Tibial nerve (tissue), 4 donors: ENCODE measurements around the gene MATN4. TPM values are rescaled to one million over a fixed set of nuclear protein-coding genes. Genes with fewer than 3 reads are reported as not detected.

Source experiments
- DNase-seq, 2 donors: peaks; one replicate each; pipeline ENCODE4 v3.0.0-alpha.2; 2019; ENCODE audit warnings: low spot score in 2 of 2
- H3K27ac ChIP-seq, 4 donors: fragments of 200-600 bp; sonication (generic) in 3 of 4; one replicate each; pipeline ENCODE4 v1.5.1; 2017 to 2019; ENCODE audit warnings: mild to moderate bottlenecking in 1 of 4
- H3K27me3 ChIP-seq, 2 donors: fragments of 200-600 bp; sonication (generic) in 1 of 2; one replicate each; pipeline versions ENCODE4 v1.5.1 to v1.6.0; 2017 to 2019
- H3K36me3 ChIP-seq, 3 donors: fragments of 200-600 bp; sonication (generic); one replicate each; pipeline ENCODE4 v1.5.1; 2018 to 2019
- H3K4me1 ChIP-seq, 4 donors: fragments of 200-600 bp; sonication (generic) in 3 of 4; one replicate each; pipeline ENCODE4 v1.5.1; 2017 to 2019
- H3K4me3 ChIP-seq, 4 donors: fragments of 200-600 bp; sonication (generic) in 3 of 4; one replicate each; pipeline ENCODE4 v1.5.1; 2017 to 2019; ENCODE audit warnings: mild to moderate bottlenecking in 1 of 4, moderate library complexity in 1 of 4
- H3K9me3 ChIP-seq, 4 donors: fragments of 200-600 bp; sonication (generic) in 3 of 4; one replicate each; pipeline ENCODE4 v1.5.1; 2017 to 2019
- CTCF ChIP-seq, 5 experiments: fragments of 200-600 bp in 3 of 5; fragments of 450-650 bp in 2 of 5; sonication (generic) in 3 of 5; IDR thresholded peaks; one replicate each; pipeline ENCODE4 v1.5.1; 2016 to 2019; ENCODE audit warnings: antibody characterized with exemption in 5 of 5, mild to moderate bottlenecking in 3 of 5, moderate library complexity in 2 of 5
- EP300 ChIP-seq, 2 donors: sonication (generic); formaldehyde crosslinking; IDR thresholded peaks; one replicate each; pipeline ENCODE4 v1.6.1; 2017; ENCODE audit warnings: antibody characterized with exemption in 2 of 2, mild to moderate bottlenecking in 1 of 2
- POLR2A ChIP-seq, 2 donors: fragments of 450-650 bp; IDR thresholded peaks; one replicate each; pipeline ENCODE4 v1.6.1; 2017; ENCODE audit warnings: antibody characterized with exemption in 2 of 2, mild to moderate bottlenecking in 2 of 2, moderate library complexity in 2 of 2
- WGBS, 2 donors: methylation state at CpG; one replicate each; pipeline ENCODE4 v1.1.5; 2018; 5-methylcytosine and 5-hydroxymethylcytosine counted together
- total RNA-seq, 4 donors: library from RNA; depleted of rRNA; stranded (reverse); fragments of >200 nt; gene quantifications; one replicate each; pipeline ENCODE4 v1.1.0, GENCODE V29; 2016

The MATN4 gene
- total RNA-seq, 4 donors from 2014 or later, result not detected

GRCh38 chr20:45318948-45319347 lies 10.8 kb upstream of the MATN4 start:
- WGBS, 2 donors, result 79 to 83% methylated on average over 2 of the region's 2 CpGs
- Histone ChIP-seq H3K36me3 (no peaks in the 10 kb centered on the region), H3K4me3 (no peak overlapping the region), H3K27ac (no peak overlapping the region), H3K4me1 (peaks cover 0 to 20% (median 2%) of the 10 kb centered on the region in 4 donors), H3K27me3 (peaks cover 0 to 29% of the 10 kb centered on the region in 2 donors), H3K9me3 (no peaks in the 10 kb centered on the region)
- no peak for TF ChIP-seq POLR2A (IDR thresholded peaks at IDR 0.05)
- TF ChIP-seq EP300 (IDR thresholded peaks at IDR 0.05), result no peak
- TF ChIP-seq CTCF (IDR thresholded peaks at IDR 0.05), result no peak
- DNase-seq, result no peak

- no peaks in the 10 kb centered on the region for H3K9me3 ChIP-seq
- 75 to 78% methylated on average over 7 of the region's 7 CpGs for WGBS, 2 donors
- H3K36me3 ChIP-seq, result no peaks in the 10 kb centered on the region
- no peak overlapping the region for H3K27ac ChIP-seq
- H3K4me1 ChIP-seq, result peaks cover 0 to 20% (median 2%) of the 10 kb centered on the region in 4 donors
- TF ChIP-seq POLR2A (IDR thresholded peaks at IDR 0.05) (no peak), CTCF (IDR thresholded peaks at IDR 0.05) (no peak), EP300 (IDR thresholded peaks at IDR 0.05) (no peak)
- no peak overlapping the region for H3K4me3 ChIP-seq
- peaks cover 0 to 32% of the 10 kb centered on the region in 2 donors for H3K27me3 ChIP-seq
- no peak for DNase-seq
Observed at GRCh38 chr20:45318386-45318939, 10.4 kb upstream of the MATN4 start.

GRCh38 chr20:45317826-45318225 lies 9.7 kb upstream of the MATN4 start:
- Histone ChIP-seq H3K4me3 (no peak overlapping the region), H3K36me3 (no peaks in the 10 kb centered on the region), H3K27ac (no peak overlapping the region), H3K27me3 (peaks cover 0 to 32% of the 10 kb centered on the region in 2 donors), H3K9me3 (no peaks in the 10 kb centered on the region), H3K4me1 (peaks cover 0 to 20% (median 1%) of the 10 kb centered on the region in 4 donors)
- no peak for DNase-seq
- 57 to 86% methylated on average over 3 of the region's 3 CpGs for WGBS, 2 donors
- TF ChIP-seq EP300 (IDR thresholded peaks at IDR 0.05), result no peak

- H3K4me3 ChIP-seq, result no peak overlapping the region
- no peaks in the 10 kb centered on the region for H3K36me3 ChIP-seq
- WGBS, 2 donors, result 31 to 37% methylated on average over 55 of the region's 71 CpGs
- no peak for DNase-seq
- H3K9me3 ChIP-seq, result no peaks in the 10 kb centered on the region
- H3K4me1 ChIP-seq, result peaks cover 0 to 29% (median 1%) of the 10 kb centered on the region in 4 donors
- peaks cover 0 to 44% of the 10 kb centered on the region in 2 donors for H3K27me3 ChIP-seq
- H3K27ac ChIP-seq, result no peak overlapping the region
- TF ChIP-seq CTCF (IDR thresholded peaks at IDR 0.05), result no peak
- TF ChIP-seq EP300 (IDR thresholded peaks at IDR 0.05), result no peak
- TF ChIP-seq POLR2A (IDR thresholded peaks at IDR 0.05), result no peak
Observed at GRCh38 chr20:45316150-45317080, 8.3 kb upstream of the MATN4 start.

- Histone ChIP-seq H3K36me3 (no peaks in the 10 kb centered on the region), H3K9me3 (no peaks in the 10 kb centered on the region), H3K27ac (no peak overlapping the region), H3K4me1 (peaks cover 0 to 32% (median 1%) of the 10 kb centered on the region in 4 donors), H3K27me3 (peaks cover 0 to 48% of the 10 kb centered on the region in 2 donors), H3K4me3 (no peak overlapping the region)
- no peak for TF ChIP-seq EP300 (IDR thresholded peaks at IDR 0.05)
- no peak for TF ChIP-seq CTCF (IDR thresholded peaks at IDR 0.05)
- TF ChIP-seq POLR2A (IDR thresholded peaks at IDR 0.05), result no peak
- 88 to 93% methylated on average over 4 of the region's 4 CpGs for WGBS, 2 donors
- no peak for DNase-seq
Observed at GRCh38 chr20:45315672-45316071, 7.6 kb upstream of the MATN4 start.
